Measurements from ENCODE around the gene GSG1L2. TPM values are rescaled to one million over a fixed set of nuclear protein-coding genes. Genes with fewer than 3 reads are reported as not detected.

The GSG1L2 gene
- total RNA-seq, 2 donors from 2014 or later, result not detected

DNA sequence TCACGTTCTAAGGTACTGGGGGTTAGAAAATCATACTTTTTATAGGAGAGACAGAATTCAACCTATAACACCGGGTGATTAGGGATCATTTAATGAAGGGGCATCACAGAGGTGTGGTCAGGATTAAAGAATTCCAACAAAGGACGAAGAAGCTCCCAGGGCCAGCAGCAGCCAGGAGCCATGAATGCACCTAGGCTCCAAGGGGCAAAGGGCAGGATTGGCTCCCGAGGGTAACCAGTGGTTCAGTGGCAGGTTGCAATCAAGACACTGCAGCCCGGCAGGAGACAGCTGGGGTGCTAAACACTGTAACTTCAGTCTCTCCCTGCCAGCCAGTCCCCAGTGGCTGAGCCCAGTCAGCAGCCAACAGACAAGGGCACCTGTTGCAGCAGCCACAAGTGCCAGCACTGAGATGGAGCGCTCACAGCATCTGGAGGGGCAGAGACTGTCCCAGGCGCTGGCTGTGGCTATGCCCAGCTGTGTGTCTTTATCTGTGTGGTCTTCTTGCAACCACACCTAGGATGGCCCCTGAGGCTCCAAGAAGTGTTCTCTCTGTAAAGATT, 54.4 kb downstream of the GSG1L2 start:
- Histone ChIP-seq H3K4me1 (no peaks in the 10 kb centered on the region), H3K9me3 (no peaks in the 10 kb centered on the region), H3K27ac (no peak overlapping the region), H3K27me3 (no peaks in the 10 kb centered on the region), H3K4me3 (no peak overlapping the region), H3K36me3 (replicated peaks in 1 of 2; ENCODE audit: insufficient read depth in 1 of 2, low read depth in 2 of 2) (no peaks in the 10 kb centered on the region)
- ATAC-seq (no peak), DNase-seq (no peak)
- intact Hi-C loops (cut with DNase I), result no loop called here
- 46 to 59% methylated on average over 5 to 7 of the region's 7 CpGs for WGBS, 2 donors
- TF ChIP-seq POLR2A (IDR thresholded peaks at IDR 0.05) (no peak), CTCF (IDR thresholded peaks at IDR 0.05) (no peak)

DNA sequence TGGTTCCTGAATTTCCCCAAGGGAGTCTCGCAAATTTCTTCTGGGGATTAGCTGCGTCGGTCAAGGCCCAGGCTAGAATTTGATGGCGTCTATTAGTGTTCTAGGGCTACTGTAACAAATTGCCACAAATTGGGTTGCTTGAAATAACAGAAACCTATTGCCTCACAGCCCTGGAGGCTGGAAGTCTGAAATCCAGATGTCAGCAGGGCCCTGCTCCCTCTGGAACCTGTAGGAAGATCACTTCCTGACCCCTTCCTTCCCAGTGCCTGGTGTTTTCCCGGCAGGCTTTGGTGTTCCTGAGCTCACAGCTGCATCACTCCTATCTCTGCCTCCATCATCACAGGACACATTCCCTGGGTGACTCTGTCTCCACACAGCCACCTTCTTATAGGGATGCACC, 54.9 kb downstream of the GSG1L2 start:
- Histone ChIP-seq H3K27me3 (no peaks in the 10 kb centered on the region), H3K9me3 (no peaks in the 10 kb centered on the region), H3K4me1 (no peaks in the 10 kb centered on the region), H3K36me3 (replicated peaks in 1 of 2; ENCODE audit: insufficient read depth in 1 of 2, low read depth in 2 of 2) (no peaks in the 10 kb centered on the region), H3K4me3 (no peak overlapping the region), H3K27ac (no peak overlapping the region)
- TF ChIP-seq POLR2A (IDR thresholded peaks at IDR 0.05) (no peak), CTCF (IDR thresholded peaks at IDR 0.05) (no peak)
- ATAC-seq (no peak), DNase-seq (no peak)
- 58 to 67% methylated on average over 5 of the region's 5 CpGs for WGBS, 2 donors
- intact Hi-C loops (cut with DNase I), result no loop called here

GRCh38 chr17:9765322-9765721, 56.6 kb downstream of the GSG1L2 start:
- ATAC-seq (no peak), DNase-seq (no peak)
- H3K4me3 ChIP-seq, result no peak overlapping the region
- no peak for TF ChIP-seq CTCF (IDR thresholded peaks at IDR 0.05)
- no peak for TF ChIP-seq POLR2A (IDR thresholded peaks at IDR 0.05)
- no peak overlapping the region for H3K27ac ChIP-seq
- H3K9me3 ChIP-seq, result no peaks in the 10 kb centered on the region
- H3K27me3 ChIP-seq, result no peaks in the 10 kb centered on the region
- intact Hi-C loops (cut with DNase I), result no loop called here
- no peaks in the 10 kb centered on the region for H3K36me3 ChIP-seq (replicated peaks in 1 of 2; ENCODE audit: insufficient read depth in 1 of 2, low read depth in 2 of 2)
- H3K4me1 ChIP-seq, result no peaks in the 10 kb centered on the region
- WGBS, 2 donors, result 79 to 85% methylated on average over 1 of the region's 1 CpG

DNA sequence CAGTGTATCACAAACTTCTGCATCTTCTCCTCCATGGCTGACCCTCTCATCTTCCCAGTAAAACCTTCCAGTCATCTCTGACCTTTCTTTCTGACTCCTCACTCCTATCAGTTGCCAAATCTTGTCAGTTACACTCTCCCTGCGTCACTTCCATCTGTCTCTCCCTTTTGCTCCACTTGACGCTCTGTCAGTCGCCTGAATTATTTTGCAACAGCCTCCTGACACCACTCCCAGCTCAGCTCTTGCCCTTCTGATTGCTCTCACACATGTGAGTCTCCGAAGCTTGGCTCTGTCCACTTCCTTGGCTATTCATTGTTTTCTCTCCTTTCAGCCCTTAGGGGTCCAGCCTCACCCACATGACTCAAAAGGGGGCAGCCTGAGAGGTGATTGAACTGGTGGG, 58.2 kb downstream of the GSG1L2 start:
- intact Hi-C loops (cut with DNase I), result no loop called here
- no peak for ATAC-seq
- 29 to 33% methylated on average over 4 of the region's 4 CpGs for WGBS, 2 donors
- H3K4me1 ChIP-seq, result no peaks in the 10 kb centered on the region
- H3K36me3 ChIP-seq (replicated peaks in 1 of 2; ENCODE audit: insufficient read depth in 1 of 2, low read depth in 2 of 2), result no peaks in the 10 kb centered on the region
- no peaks in the 10 kb centered on the region for H3K27me3 ChIP-seq
- no peaks in the 10 kb centered on the region for H3K9me3 ChIP-seq
- no peak for DNase-seq
- no peak for TF ChIP-seq CTCF (IDR thresholded peaks at IDR 0.05)
- TF ChIP-seq POLR2A (IDR thresholded peaks at IDR 0.05), result no peak
- H3K4me3 ChIP-seq, result no peak overlapping the region
- H3K27ac ChIP-seq, result no peak overlapping the region

GRCh38 chr17:9760266-9760665, 61.6 kb downstream of the GSG1L2 start:
- no peaks in the 10 kb centered on the region for H3K36me3 ChIP-seq (replicated peaks in 1 of 2; ENCODE audit: insufficient read depth in 1 of 2, low read depth in 2 of 2)
- 71 to 100% methylated on average over 1 of the region's 1 CpG for WGBS, 2 donors
- H3K4me1 ChIP-seq, result no peaks in the 10 kb centered on the region
- no peaks in the 10 kb centered on the region for H3K9me3 ChIP-seq
- intact Hi-C loops (cut with DNase I), result no loop called here
- no peaks in the 10 kb centered on the region for H3K27me3 ChIP-seq
- ATAC-seq (no peak), DNase-seq (no peak)
- H3K27ac ChIP-seq, result no peak overlapping the region
- no peak for TF ChIP-seq CTCF (IDR thresholded peaks at IDR 0.05)
- TF ChIP-seq POLR2A (IDR thresholded peaks at IDR 0.05), result no peak
- H3K4me3 ChIP-seq, result no peak overlapping the region
